ENCODE data around the gene DLL1.

- no peak for TF ChIP-seq CTCF (IDR thresholded peaks at IDR 0.05; ENCODE audit: low read length)
- TF ChIP-seq EZH2 (optimal IDR thresholded peaks at IDR 0.05; ENCODE audit: low read depth, low read length), result no peak
- TF ChIP-seq EZH2phosphoT487 (IDR thresholded peaks at IDR 0.05; ENCODE audit: low read length), result no peak
Measured at GRCh38 chr6:170317076-170317475, 26.2 kb upstream of the DLL1 start.

Measured in MM.1S (cell line).